NB4 (cell line): ENCODE results near the gene POU3F1.

Source experiments
- DNase-seq: peaks from one replicate; pipeline ENCODE4 v3.0.0; 2010; ENCODE audit warnings: low read depth
- H3K4me3 ChIP-seq: one replicate; pipeline ENCODE4 v1.5.1; 2011; ENCODE audit warnings: mild to moderate bottlenecking, low read depth, low read length, moderate library complexity
- MYC ChIP-seq: IDR thresholded peaks from 2 replicates; pipeline ENCODE4 v1.6.1; 2011; ENCODE audit warnings: low read depth, low read length
- POLR2A ChIP-seq: IDR thresholded peaks from 2 replicates; pipeline ENCODE4 v1.6.1; 2011; ENCODE audit warnings: mild to moderate bottlenecking; ENCODE audit not compliant: insufficient read length; ENCODE audit errors: extremely low read depth
- TF ChIP-seq, protein P1 (sequence below): IDR thresholded peaks from one replicate; pipeline ENCODE4 v1.5.1; 2012; ENCODE audit warnings: low read depth, low read length
- TF ChIP-seq, protein P2 (sequence below): IDR thresholded peaks from 2 replicates; pipeline ENCODE4 v1.6.1; 2011; ENCODE audit warnings: low read depth, low read length

Gene POU3F1

DNA sequence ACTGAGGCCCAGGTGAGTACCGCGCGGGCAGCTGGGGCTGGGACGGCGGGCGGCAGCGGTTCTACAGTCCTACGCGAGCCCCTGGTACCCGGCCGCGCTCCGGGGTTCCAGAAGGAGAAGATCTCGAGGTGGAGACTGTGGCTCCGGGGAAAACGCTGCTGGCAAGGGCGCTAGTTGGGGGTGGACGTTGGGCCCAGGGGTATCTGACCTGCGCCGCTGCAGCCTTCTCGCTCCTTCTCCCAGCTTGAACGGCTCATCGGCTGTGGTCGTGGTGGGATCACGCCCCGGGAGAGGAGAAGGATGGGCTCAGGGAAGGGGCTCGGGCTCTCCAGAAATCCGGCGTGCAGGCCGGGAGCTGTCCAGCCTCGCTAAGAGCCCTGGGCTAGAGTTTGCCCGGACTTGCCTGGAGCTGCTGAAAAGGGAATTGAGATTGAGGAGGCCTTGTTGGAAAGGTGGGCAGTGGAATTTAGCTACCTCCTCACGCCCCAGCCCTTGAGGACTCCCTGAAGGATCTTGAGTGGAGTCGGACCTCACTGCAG is 1.1 kb upstream of the POU3F1 start:
- TF ChIP-seq POLR2A (no peak), MYC (no peak)
- TF ChIP-seq, protein P1, sequence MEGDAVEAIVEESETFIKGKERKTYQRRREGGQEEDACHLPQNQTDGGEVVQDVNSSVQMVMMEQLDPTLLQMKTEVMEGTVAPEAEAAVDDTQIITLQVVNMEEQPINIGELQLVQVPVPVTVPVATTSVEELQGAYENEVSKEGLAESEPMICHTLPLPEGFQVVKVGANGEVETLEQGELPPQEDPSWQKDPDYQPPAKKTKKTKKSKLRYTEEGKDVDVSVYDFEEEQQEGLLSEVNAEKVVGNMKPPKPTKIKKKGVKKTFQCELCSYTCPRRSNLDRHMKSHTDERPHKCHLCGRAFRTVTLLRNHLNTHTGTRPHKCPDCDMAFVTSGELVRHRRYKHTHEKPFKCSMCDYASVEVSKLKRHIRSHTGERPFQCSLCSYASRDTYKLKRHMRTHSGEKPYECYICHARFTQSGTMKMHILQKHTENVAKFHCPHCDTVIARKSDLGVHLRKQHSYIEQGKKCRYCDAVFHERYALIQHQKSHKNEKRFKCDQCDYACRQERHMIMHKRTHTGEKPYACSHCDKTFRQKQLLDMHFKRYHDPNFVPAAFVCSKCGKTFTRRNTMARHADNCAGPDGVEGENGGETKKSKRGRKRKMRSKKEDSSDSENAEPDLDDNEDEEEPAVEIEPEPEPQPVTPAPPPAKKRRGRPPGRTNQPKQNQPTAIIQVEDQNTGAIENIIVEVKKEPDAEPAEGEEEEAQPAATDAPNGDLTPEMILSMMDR, result no peak
- TF ChIP-seq, protein P2, sequence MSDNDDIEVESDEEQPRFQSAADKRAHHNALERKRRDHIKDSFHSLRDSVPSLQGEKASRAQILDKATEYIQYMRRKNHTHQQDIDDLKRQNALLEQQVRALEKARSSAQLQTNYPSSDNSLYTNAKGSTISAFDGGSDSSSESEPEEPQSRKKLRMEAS, result no peak
- no peak for DNase-seq
- no peak overlapping the region for H3K4me3 ChIP-seq

DNA sequence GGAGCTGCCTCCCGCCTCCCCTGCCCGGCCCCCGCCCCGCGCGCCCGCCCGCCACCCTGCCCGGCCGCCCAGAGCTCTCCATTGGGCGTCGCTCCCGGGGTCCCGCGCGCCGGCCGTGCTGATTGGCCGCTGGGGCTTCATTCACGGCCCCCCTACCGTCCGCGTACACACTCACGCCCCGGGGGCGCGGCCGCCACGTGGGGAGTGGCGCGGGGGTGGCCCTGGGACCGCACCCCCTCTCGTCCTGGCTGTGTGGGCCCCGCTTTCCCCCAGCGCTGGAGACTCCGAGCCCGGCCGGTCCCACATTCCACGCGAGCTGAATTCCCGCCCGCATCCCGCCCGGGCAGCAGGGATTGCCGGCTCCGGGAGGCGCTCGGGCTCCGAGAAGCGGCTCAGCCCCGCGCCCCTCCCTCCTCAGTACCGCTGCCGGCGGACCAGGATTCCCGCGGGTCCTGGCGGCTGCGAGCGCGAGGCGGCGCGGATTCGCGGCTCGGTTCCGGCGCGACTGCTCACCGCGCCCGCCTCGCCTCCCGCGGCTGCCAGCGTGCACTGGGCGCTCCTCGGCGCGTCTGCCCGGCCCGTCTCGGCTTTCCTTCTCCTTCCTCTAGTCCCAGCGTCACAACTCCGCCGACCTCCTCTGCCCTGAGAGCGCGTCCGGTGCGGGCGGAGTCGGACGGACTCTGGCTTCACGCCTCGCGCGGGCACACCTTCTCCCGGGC is 450 bp upstream of the POU3F1 start:
- TF ChIP-seq POLR2A (no peak), MYC (no peak)
- TF ChIP-seq, protein P2, result no peak

DNA sequence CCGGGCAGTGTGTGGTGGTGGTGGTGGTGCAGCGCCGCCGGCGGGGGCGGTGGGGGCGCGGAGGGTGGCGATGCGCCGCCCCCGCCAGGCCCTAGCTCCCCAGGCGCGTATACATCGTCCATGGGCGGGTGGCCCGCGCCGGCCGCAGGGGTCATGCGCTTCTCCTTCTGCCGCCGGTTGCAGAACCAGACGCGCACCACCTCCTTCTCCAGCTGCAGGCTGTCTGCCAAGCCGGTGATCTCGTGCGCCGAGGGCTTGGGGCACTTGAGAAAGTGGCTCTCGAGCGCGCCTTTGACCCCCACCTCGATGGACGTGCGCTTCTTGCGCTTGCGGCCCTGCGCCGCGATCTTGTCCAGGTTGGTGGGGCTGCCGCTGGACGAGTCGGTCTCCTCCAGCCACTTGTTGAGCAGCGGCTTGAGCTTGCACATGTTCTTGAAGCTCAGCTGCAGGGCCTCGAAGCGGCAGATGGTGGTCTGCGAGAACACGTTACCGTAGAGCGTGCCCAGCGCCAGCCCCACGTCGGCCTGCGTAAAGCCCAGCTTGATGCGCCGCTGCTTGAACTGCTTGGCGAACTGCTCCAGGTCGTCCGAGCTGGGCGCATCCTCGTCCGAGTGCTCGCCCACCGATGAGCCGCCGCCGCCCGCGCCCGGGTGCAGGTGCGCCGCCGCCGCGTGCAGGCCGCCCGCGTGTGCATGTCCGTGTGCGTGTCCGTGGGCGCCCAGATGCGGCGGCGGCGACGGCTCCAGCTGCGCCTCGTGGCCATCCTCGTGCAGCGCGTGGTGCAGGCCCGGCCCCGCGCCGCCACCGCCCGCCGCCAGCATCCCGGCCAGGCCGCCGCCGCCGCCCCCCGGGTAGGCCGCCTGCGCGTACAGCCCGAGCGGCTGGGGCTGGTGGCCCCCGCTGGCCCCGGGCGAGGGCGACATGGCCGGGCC is 926 bp downstream of the POU3F1 start:
- TF ChIP-seq, protein P1, result no peak
- TF ChIP-seq POLR2A, result no peak
- TF ChIP-seq, protein P2, result no peak
- no peak overlapping the region for H3K4me3 ChIP-seq
- peak; percentile 25 for DNase-seq

More for the DNA sequence above, 450 bp upstream of the POU3F1 start:
- DNase-seq, result peak; percentile 66
- no peak overlapping the region for H3K4me3 ChIP-seq

DNA sequence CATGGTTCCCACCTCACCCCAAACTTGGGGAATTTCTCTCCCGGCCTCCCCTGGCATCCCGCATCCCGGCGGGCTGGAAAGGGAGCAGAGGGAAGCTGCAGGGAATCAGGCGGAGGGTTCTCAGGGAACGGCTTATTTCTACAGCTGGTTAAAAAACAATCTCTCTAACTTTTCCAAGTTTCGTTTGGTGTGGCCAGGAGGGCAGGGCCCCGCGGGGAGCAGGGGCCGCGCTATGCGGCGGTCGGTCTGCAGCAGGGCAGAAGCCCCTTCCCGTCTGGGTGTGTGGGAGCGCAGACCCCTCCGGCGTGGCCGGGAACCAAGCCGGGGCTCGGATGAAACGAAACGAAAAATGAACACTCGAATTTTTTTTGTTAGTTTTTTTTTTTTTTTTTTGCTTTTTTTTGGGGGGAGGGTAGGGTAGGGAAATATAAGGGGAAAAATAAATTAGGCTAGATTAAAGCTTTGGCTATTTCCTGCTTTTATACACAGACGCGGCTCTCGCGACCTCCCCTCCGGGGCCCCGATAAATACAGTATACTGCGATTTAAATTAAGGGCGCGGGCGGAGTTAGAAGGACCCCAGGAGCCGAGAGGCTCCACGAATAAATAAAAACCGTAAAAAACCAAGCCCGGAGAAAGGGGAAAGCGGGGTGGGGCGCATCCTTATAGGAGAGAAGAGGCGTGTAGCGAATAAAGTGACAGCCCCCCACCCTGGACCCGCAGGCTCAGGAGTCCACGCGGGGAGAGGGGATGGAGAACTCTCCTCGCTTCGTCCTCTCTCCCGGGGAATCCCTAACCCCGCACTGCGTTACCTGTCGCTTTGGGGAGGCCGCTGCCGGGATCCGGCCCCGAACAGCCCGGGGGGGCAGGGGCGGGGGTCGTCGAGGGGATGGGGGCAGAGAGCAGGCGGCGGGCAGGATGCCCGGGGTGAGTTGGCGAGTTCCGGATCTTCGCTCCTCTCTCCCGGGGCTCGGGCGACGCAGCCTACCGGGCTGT is 2.1 kb downstream of the POU3F1 start:
- no peak overlapping the region for H3K4me3 ChIP-seq
- no peak for DNase-seq
- no peak for TF ChIP-seq POLR2A
- TF ChIP-seq, protein P1, result no peak
- TF ChIP-seq, protein P2, result no peak

DNA sequence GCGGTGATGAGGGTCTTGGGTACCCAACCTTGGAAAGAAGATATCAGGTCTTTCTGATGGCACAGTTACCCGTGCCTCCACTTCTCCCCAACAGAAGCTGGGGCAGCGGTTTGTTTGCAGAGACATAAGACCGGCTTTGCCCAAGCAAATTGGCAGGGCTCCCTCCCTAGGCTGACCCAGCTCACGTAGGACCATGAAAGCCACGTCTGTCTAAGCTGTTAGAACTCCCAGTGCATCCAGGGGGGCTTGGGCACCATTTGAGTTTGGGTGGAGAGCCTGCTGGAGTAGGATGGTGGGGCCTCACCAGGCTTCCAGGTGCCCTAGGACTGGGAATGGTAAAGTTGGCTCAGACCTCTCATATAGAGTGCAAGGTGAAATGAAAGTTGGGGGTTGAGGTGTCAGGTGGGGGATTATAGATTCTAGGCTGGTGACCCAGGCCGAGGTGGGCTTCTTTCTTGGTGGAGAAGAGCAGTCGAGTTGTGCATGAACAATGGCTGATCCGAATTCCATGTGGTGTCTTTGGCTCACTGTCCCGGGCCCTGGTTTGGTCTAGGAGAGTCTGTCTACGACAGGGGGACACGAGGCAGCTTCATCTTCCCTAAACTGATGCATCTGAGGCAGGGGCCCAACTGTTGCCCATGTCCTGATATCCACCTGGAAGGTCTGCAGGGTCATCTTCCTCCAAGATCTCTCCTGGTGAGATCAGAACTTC is 3.4 kb downstream of the POU3F1 start:
- TF ChIP-seq, protein P1, result no peak
- TF ChIP-seq, protein P2, result no peak
- TF ChIP-seq POLR2A (no peak), MYC (no peak)
- H3K4me3 ChIP-seq, result no peak overlapping the region
- DNase-seq, result no peak
